Mononuclear cell (primary cell): ENCODE results near the gene PTPN2. TPM values are rescaled to one million over a fixed set of nuclear protein-coding genes. Genes with fewer than 3 reads are reported as not detected.
"Not testable (repeated sequence)": the region's sequence is repeated elsewhere in the genome, so short reads cannot be mapped to it uniquely, and the experiment has no call there.

Experiments used
- H3K27me3 ChIP-seq: 2 replicates; pipeline ENCODE4 v1.6.0; 2011; ENCODE audit warnings: low read length, control low read depth; ENCODE audit not compliant: insufficient read depth
- H3K4me1 ChIP-seq: 2 replicates; pipeline ENCODE4 v1.5.1; 2011; ENCODE audit warnings: mild to moderate bottlenecking, low read length, control low read depth; ENCODE audit not compliant: insufficient read depth
- H3K4me3 ChIP-seq: 2 replicates; pipeline ENCODE4 v1.5.1; 2011; ENCODE audit warnings: mild to moderate bottlenecking, low read length, moderate library complexity
- H3K9me3 ChIP-seq: 2 replicates; pipeline ENCODE4 v1.5.1; 2011; ENCODE audit warnings: low read depth, mild to moderate bottlenecking, control low read depth, low read length
- total RNA-seq: library from RNA; depleted of rRNA; stranded (reverse); fragments of >200 nt; gene quantifications from one replicate; pipeline ENCODE4 v1.2.3, GENCODE V29; 2012

PTPN2 gene
- total RNA-seq, 1 donor, result 63.1 TPM

GRCh38 chr18:12768625-12769024 is 115.4 kb downstream of the PTPN2 start:
- Histone ChIP-seq H3K4me3 (no peak overlapping the region), H3K27me3 (no peaks in the 10 kb centered on the region), H3K9me3 (no peaks in the 10 kb centered on the region), H3K4me1 (no peaks in the 10 kb centered on the region)

DNA sequence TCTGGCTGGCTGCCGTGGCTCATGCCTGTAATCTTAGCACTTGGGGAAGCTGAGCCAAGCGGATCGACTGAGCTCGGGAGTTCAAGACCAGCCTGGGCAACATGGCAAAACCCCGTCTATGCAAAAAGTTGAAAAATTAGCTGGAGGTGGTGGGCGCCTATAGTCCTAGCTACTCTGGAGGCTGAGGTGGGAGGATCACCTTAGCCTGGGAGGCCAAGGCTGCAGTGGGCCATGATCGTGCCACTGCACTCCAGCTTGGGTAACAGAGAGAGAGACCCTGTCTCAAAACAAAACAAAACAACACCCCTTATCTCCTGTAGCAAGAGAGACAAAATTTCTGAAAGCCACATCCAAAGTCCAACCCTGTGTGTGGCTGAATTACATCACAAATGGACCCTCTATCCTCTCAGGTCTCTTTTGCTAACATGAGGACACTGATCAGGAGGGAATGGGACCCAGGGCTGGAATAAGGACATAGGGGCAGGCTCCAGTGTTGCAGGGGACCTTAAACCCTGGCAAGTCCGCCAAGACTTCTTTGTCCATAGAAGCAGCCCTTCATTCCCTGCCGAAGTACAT is 116.4 kb downstream of the PTPN2 start:
- H3K4me3 ChIP-seq, result no peak overlapping the region

DNA sequence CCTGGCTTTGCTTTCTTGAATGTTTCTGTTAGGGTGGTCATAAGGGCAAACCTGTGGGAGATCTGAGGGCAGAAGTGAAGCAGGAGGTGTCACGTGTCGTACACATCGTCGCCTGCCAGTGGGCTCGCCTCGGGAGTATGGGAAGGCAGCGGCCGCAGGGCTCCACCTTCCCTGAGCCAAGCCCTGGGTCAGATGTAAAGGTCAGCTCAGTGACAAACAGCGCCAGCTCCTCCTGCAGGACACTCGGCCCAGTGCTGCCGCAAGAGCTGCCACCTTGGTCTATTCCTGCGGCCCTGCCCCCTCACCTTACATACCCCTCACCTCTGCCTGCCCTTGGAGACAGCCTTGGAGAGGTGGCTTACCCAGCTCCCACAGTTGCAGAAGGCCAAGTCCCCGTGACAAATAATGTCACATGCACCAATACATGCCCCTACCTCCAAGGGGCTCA is 117.0 kb downstream of the PTPN2 start:
- H3K27me3 ChIP-seq, result no peaks in the 10 kb centered on the region
- H3K4me1 ChIP-seq, result no peaks in the 10 kb centered on the region
- H3K9me3 ChIP-seq, result no peaks in the 10 kb centered on the region
- H3K4me3 ChIP-seq, result no peak overlapping the region

More for the DNA sequence above, 116.4 kb downstream of the PTPN2 start:
- H3K4me1 ChIP-seq, result no peaks in the 10 kb centered on the region
- H3K27me3 ChIP-seq, result no peaks in the 10 kb centered on the region
- H3K9me3 ChIP-seq, result no peaks in the 10 kb centered on the region

- Histone ChIP-seq H3K4me1 (no peaks in the 10 kb centered on the region), H3K4me3 (no peak overlapping the region), H3K27me3 (no peaks in the 10 kb centered on the region), H3K9me3 (no peaks in the 10 kb centered on the region)
These were observed 118.5 kb downstream of the PTPN2 start for GRCh38 chr18:12765586-12765985.

DNA sequence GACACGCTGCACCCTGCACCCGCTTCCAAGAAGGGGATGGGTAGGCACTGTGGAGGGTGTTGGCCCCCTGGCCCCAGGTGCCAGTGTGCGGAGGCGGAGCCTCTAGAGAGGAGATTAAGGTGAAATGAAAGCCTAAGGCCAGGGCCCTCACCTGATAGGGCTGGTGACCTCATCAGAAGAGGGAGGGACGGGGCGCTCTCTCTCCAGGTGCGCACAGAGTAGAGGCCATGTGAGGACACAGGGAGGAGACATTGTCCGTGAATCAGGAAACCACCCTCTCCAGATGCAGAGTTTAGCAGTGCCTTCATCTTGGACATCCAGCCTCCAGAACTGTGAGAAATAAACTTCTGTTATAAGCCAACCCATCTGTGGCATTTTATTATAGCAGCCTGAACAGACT is 118.9 kb downstream of the PTPN2 start:
- H3K4me1 ChIP-seq, result no peaks in the 10 kb centered on the region
- H3K9me3 ChIP-seq, result no peaks in the 10 kb centered on the region
- no peaks in the 10 kb centered on the region for H3K27me3 ChIP-seq
- no peak overlapping the region for H3K4me3 ChIP-seq

- H3K9me3 ChIP-seq, H3K4me1 ChIP-seq, H3K27me3 ChIP-seq: not testable (repeated sequence)
These were observed 125.5 kb downstream of the PTPN2 start for GRCh38 chr18:12758566-12758965.

GRCh38 chr18:12756619-12757239 is 127.3 kb downstream of the PTPN2 start:
- H3K9me3 ChIP-seq, H3K27me3 ChIP-seq, H3K4me3 ChIP-seq, H3K4me1 ChIP-seq: not testable (repeated sequence)

More at GRCh38 chr18:12758566-12758965, 125.5 kb downstream of the PTPN2 start:
- H3K4me3 ChIP-seq, result not testable (repeated sequence)

DNA sequence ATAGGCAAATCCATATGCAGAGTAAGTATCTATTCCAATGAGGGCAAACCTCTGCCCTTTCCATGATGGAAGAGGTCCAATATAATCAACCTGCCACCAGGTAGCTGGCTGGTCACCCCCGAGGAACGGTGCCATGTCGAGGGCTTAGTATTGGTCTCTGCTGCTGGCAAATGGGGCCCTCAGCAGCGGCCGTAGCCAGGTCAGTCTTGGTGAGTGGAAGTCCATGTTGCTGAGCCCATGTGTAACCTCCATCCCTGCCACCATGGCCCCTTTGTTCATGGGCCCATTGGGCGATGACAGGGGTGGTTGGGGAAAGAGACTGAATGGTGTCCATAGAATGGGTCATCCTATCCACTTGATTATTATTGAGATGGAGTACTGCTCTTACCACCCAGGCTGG is 128.4 kb downstream of the PTPN2 start:
- not testable (repeated sequence) for H3K27me3 ChIP-seq, H3K9me3 ChIP-seq

GRCh38 chr18:12754511-12754910 is 129.5 kb downstream of the PTPN2 start:
- no peak overlapping the region for H3K4me3 ChIP-seq
- no peaks in the 10 kb centered on the region for H3K4me1 ChIP-seq
- H3K27me3 ChIP-seq, result no peaks in the 10 kb centered on the region
- no peaks in the 10 kb centered on the region for H3K9me3 ChIP-seq

More for the DNA sequence above, 128.4 kb downstream of the PTPN2 start:
- H3K4me3 ChIP-seq, H3K4me1 ChIP-seq: not testable (repeated sequence)

DNA sequence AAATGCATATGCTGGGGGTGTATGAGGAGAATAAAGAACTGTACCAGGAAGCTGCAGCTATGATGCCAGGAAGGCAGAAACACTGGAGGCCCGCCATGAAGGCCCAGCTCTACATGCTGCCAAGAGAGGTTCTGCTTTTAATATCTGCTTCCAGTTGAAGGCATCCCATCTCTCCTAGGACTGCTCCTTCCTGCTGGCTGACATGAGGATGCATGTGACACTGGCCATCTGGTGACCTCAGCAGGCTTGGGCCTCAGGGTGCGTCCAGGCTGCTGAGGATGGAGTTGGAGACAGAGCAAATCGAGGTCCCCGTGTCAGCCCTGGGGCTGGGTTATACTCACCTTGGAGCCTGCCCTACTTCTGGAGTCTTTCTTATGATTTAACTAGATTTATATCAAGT is 132.1 kb downstream of the PTPN2 start:
- Histone ChIP-seq H3K4me3 (no peak overlapping the region), H3K27me3 (no peaks in the 10 kb centered on the region), H3K4me1 (no peaks in the 10 kb centered on the region), H3K9me3 (no peaks in the 10 kb centered on the region)

DNA sequence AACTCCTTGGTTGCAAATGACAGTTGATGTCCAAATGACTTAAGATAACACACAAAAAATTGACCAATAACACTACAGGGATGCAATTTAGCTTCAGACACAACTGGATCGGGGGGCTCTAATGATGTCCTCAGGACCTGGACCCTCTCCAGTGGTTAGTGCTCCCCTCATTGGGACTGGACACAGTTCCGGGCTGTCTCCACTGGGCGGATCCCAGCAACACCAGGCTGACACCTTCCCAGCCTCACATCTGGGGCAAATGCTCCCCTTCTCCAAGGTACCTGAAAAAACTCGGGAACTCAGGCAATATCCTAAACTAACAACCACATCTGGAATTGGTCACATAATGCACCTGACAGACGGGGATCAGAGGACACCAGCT is 132.5 kb downstream of the PTPN2 start:
- no peaks in the 10 kb centered on the region for H3K27me3 ChIP-seq
- no peak overlapping the region for H3K4me3 ChIP-seq
- H3K9me3 ChIP-seq, result no peaks in the 10 kb centered on the region
- no peaks in the 10 kb centered on the region for H3K4me1 ChIP-seq

GRCh38 chr18:12750715-12751502 is 133.1 kb downstream of the PTPN2 start:
- Histone ChIP-seq H3K4me3 (no peak overlapping the region), H3K4me1 (no peaks in the 10 kb centered on the region), H3K9me3 (no peaks in the 10 kb centered on the region), H3K27me3 (no peaks in the 10 kb centered on the region)

DNA sequence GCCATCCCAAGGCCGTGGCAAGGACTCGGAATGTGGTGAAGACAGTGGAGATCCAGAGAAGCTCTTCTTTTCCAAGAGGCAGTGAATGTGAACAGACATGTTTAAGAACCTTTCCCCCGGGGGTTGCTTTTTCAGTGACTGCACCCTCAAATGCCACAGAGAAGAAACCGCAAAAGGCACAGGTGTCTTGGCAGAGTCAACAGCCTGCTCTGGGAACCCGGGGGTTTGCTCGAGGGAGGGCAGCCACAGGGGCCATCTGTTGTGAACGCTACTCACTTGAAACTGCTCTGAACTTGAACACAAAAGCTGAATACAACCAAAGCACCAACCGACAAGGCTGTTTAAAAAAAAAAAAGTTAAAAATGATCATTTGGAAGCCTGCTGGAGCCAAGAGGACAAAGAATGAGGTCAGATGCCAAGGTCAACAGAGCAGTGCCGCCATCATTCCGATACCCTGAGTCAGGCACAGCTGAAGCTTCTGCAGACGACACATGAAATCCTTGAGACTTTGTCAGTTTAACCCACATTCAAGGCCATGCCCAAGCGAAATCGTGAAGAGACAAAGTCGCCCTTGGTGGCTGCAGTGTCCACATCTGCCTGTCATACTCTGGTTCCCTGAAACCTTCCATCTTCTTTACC is 133.8 kb downstream of the PTPN2 start:
- no peaks in the 10 kb centered on the region for H3K4me1 ChIP-seq
- H3K4me3 ChIP-seq, result no peak overlapping the region
- H3K9me3 ChIP-seq, result no peaks in the 10 kb centered on the region
- no peaks in the 10 kb centered on the region for H3K27me3 ChIP-seq

- H3K4me3 ChIP-seq, result no peak overlapping the region
- H3K4me1 ChIP-seq, result no peaks in the 10 kb centered on the region
- no peaks in the 10 kb centered on the region for H3K9me3 ChIP-seq
- H3K27me3 ChIP-seq, result no peaks in the 10 kb centered on the region
These were observed 134.9 kb downstream of the PTPN2 start for GRCh38 chr18:12749121-12749520.

GRCh38 chr18:12748671-12749070 is 135.4 kb downstream of the PTPN2 start:
- Histone ChIP-seq H3K27me3 (no peaks in the 10 kb centered on the region), H3K9me3 (no peaks in the 10 kb centered on the region), H3K4me1 (no peaks in the 10 kb centered on the region), H3K4me3 (no peak overlapping the region)
